GM12878 (cell line): ENCODE results near the gene ZC3H7B. TPM values are rescaled to one million over a fixed set of nuclear protein-coding genes. Genes with fewer than 3 reads are reported as not detected.

Experiments
- ATAC-seq: fragments of 200-7000 bp; cut with Tn5 transposase; 3 replicates; pipeline ENCODE4 v1.9.1; 2020; ENCODE audit warnings: mild to moderate bottlenecking, moderate library complexity
- BruUV-seq: library from RNA; stranded (reverse); fragments of 400-500 nt; replicated peaks from 2 replicates; lab custom pipeline; 2021; lab: Mats Ljungman, UMichigan
- CTCF ChIA-PET: fragments of 300-600 bp; sonication (Branson Sonifier 250); formaldehyde crosslinking; extraction: SDS; loops from one replicate; lab custom pipeline; 2021; ENCODE audit warnings: inconsistent platforms; lab: Yijun Ruan, JAX
- POLR2A ChIA-PET: fragments of 350-600 bp; formaldehyde crosslinking; extraction: SDS; loops from one replicate; lab custom pipeline; 2021; ENCODE audit warnings: inconsistent platforms; lab: Charles Lee
- RAD21 ChIA-PET: fragments of 300-600 bp; sonication (Branson Sonifier 250); formaldehyde crosslinking; loops from one replicate; lab custom pipeline; 2023; ENCODE audit warnings: antibody characterized with exemption; ENCODE audit not compliant: unreplicated experiment; lab: Charles Lee
- SMC1A ChIA-PET: fragments of 300-600 bp; sonication (Branson Sonifier 250); formaldehyde crosslinking; loops from one replicate; lab custom pipeline; 2023; ENCODE audit not compliant: unreplicated experiment, uncharacterized antibody; lab: Charles Lee
- DNase-seq: peaks from one replicate; pipeline ENCODE4 v3.0.0-alpha.2; 2011; ENCODE audit warnings: low read depth, low spot score
- FAIRE-seq: peaks from 3 replicates; lab custom pipeline; 2011; peaks lifted over from hg19 to GRCh38; lab: Jason Lieb, UNC
- H2AFZ ChIP-seq: 2 replicates; pipeline ENCODE4 v1.6.0; 2011; ENCODE audit warnings: low read depth, low read length, control low read depth; ENCODE audit not compliant: control insufficient read depth
- H3K27ac ChIP-seq: 2 replicates; pipeline ENCODE4 v1.5.1; 2011; ENCODE audit warnings: control low read depth; ENCODE audit not compliant: control insufficient read depth, insufficient read depth
- H3K27me3 ChIP-seq, 2 experiments: replicated peaks in 1 of 2; 2 replicates each; pipeline versions ENCODE4 v1.6.0 to v1.6.1; 2011; ENCODE audit warnings: low read length in 1 of 2; ENCODE audit not compliant: control insufficient read depth in 2 of 2, insufficient read depth in 2 of 2
- H3K36me3 ChIP-seq, 2 experiments: 2 replicates each; pipeline ENCODE4 v1.5.1; 2011; ENCODE audit warnings: low read length in 1 of 2; ENCODE audit not compliant: control insufficient read depth in 2 of 2, insufficient read depth in 2 of 2
- H3K4me1 ChIP-seq: 2 replicates; pipeline ENCODE4 v1.6.1; 2011; ENCODE audit warnings: mild to moderate bottlenecking, low read length, moderate library complexity, mixed read lengths; ENCODE audit not compliant: control insufficient read depth, insufficient read depth
- H3K4me2 ChIP-seq: 2 replicates; pipeline ENCODE4 v1.6.0; 2011; ENCODE audit warnings: control low read depth; ENCODE audit not compliant: control insufficient read depth, insufficient read depth
- H3K4me3 ChIP-seq: fragments of 200-600 bp; sonication (generic); 2 replicates; pipeline ENCODE4 v1.5.1; 2016
- H3K79me2 ChIP-seq: 2 replicates; pipeline ENCODE4 v1.6.0; 2011; ENCODE audit warnings: low read length; ENCODE audit not compliant: control insufficient read depth, insufficient read depth
- H3K9ac ChIP-seq: 2 replicates; pipeline ENCODE4 v1.8.0; 2011; ENCODE audit warnings: low read length, control low read depth, mixed read lengths; ENCODE audit not compliant: control insufficient read depth, insufficient read depth
- H3K9me3 ChIP-seq: replicated peaks from 3 replicates; pipeline ENCODE4 v1.5.1; 2011; ENCODE audit warnings: mild to moderate bottlenecking, low read length; ENCODE audit not compliant: control insufficient read depth, insufficient read depth
- H4K20me1 ChIP-seq: 2 replicates; pipeline ENCODE4 v1.6.0; 2011; ENCODE audit not compliant: control insufficient read depth, insufficient read depth
- BCLAF1 ChIP-seq: fragments of 450-650 bp; IDR thresholded peaks from 2 replicates; pipeline ENCODE4 v1.6.1; 2017; ENCODE audit warnings: antibody characterized with exemption, mild to moderate bottlenecking, moderate library complexity
- EP300 ChIP-seq, 2 experiments: fragments of 150-350 bp in 1 of 2; IDR thresholded peaks; 2 replicates each; pipeline ENCODE4 v1.6.1; 2011 to 2012; ENCODE audit warnings: low read depth in 2 of 2, low read length in 2 of 2, borderline replicate concordance in 1 of 2, improper control_type of control experiment in 1 of 2, inconsistent platforms in 1 of 2; ENCODE audit not compliant: control insufficient read depth in 1 of 2
- HDGF ChIP-seq: fragments of 450-650 bp; IDR thresholded peaks from 2 replicates; pipeline ENCODE4 v1.6.1; 2016; ENCODE audit warnings: antibody characterized with exemption
- STAT1 ChIP-seq: fragments of 450-650 bp; conservative IDR thresholded peaks from 2 replicates; pipeline ENCODE4 v1.6.1; 2014; ENCODE audit warnings: antibody characterized with exemption, mild to moderate bottlenecking
- ZSCAN29 ChIP-seq: fragments of 450-650 bp; IDR thresholded peaks from 2 replicates; pipeline ENCODE4 v1.6.1; 2017; ENCODE audit warnings: mild to moderate bottlenecking, moderate library complexity
- WGBS: methylation state at CpG from one replicate; pipeline ENCODE4 v1.1.6; 2016; ENCODE audit warnings: low lambda C conversion rate; ENCODE audit not compliant: insufficient replicate concordance, insufficient coverage; ENCODE audit errors: missing lambda C conversion rate; 5-methylcytosine and 5-hydroxymethylcytosine counted together
- in situ Hi-C: fragments of 300-500 bp; cut with MboI; formaldehyde crosslinking; loops from 9 replicates; pipeline ENCODE4 v1.14.3; 2018; ENCODE audit warnings: mixed read lengths
- intact Hi-C: fragments of 100-400 bp; cut with micrococcal nuclease; formaldehyde crosslinking; loops from one replicate; pipeline ENCODE4 v1.14.2; 2022; ENCODE audit not compliant: unreplicated experiment
- polyA plus RNA-seq, 11 experiments: library from polyadenylated mRNA; depleted of rRNA in 4 of 11; unstranded in 6 of 11; stranded (reverse) in 5 of 11; fragments of >200 nt; fragmentation: Nextera tagmentation in 4 of 11; fragmentation: Illumina TruSeq in 1 of 11; extraction: Ambion mirVana in 4 of 11; extraction: Trizol in 1 of 11; gene quantifications; 1 replicate in 1 of 11; 2 replicates in 10 of 11; pipeline versions ENCODE4 v1.2.1 to v1.2.3, GENCODE V29; 2011 to 2016; ENCODE audit warnings: inconsistent platforms in 2 of 11, missing spikeins in 2 of 11, low read depth in 1 of 11
- total RNA-seq, 4 experiments: library from RNA; depleted of rRNA in 3 of 4; stranded (reverse); fragments of >200 nt in 3 of 4; fragmentation: Illumina TruSeq in 1 of 4; extraction: Trizol in 1 of 4; gene quantifications; 2 replicates each; pipeline versions ENCODE4 v1.2.1 to v1.2.3, GENCODE V29; 2013 to 2021

Gene ZC3H7B
- total and polyA plus RNA-seq, 10 of the 15 experiments (the other 5 are each of a cell fraction or from before 2014, with no cell fraction given) = 0.26 to 52.3 (median 22.4) TPM

- ChIA-PET POLR2A (no interaction called here), CTCF (no interaction called here), SMC1A (no interaction called here), RAD21 (no interaction called here)
- Histone ChIP-seq H2AFZ (no peak overlapping the region), H3K79me2 (no peaks in the 10 kb centered on the region), H3K27me3 (no peaks in the 10 kb centered on the region), H3K27ac (no peak overlapping the region), H3K4me2 (no peak overlapping the region), H3K36me3 (peaks cover 31 to 62% of the 10 kb centered on the region in 2 experiments; a peak in 3 of 4 replicates), H4K20me1 (no peaks in the 10 kb centered on the region), H3K4me1 (no peaks in the 10 kb centered on the region), H3K9ac (no peak overlapping the region), H3K4me3 (no peak overlapping the region), H3K9me3 (no peaks in the 10 kb centered on the region)
- BruUV-seq = no TSS peak
- no peak for FAIRE-seq
- in situ Hi-C loops = no loop called here
- TF ChIP-seq HDGF = no peak
- TF ChIP-seq ZSCAN29 = no peak
- no peak for TF ChIP-seq STAT1
- TF ChIP-seq EP300 (IDR thresholded peaks at IDR 0.05; ENCODE audit: borderline replicate concordance in 1 of 2, control insufficient read depth in 1 of 2, low read depth in 2 of 2, low read length in 2 of 2) = no peak
- no peak for TF ChIP-seq BCLAF1
- DNase-seq = no peak
- WGBS = 96% methylated on average over 7 of the region's 7 CpGs
- intact Hi-C loops = no loop called here
- ATAC-seq = no peak
Observed at GRCh38 chr22:41260871-41261270, 40.5 kb upstream of the ZC3H7B start.
